HG03469 (cell line): ENCODE measurements around the gene ZNF664.

Experiments
- ATAC-seq: cut with Tn5 transposase; IDR thresholded peaks from one replicate; pipeline ENCODE4 v1.9.1; 2021; ENCODE audit warnings: mild to moderate bottlenecking, moderate library complexity, moderate number of reproducible peaks; ENCODE audit not compliant: unreplicated experiment

The ZNF664 gene

GRCh38 chr12:123987022-123987421, 14.0 kb downstream of the ZNF664 start:
- no peak for ATAC-seq

- ATAC-seq: no peak
Measured at GRCh38 chr12:123989168-123989567, 16.2 kb downstream of the ZNF664 start.

GRCh38 chr12:123989753-123990152, 16.7 kb downstream of the ZNF664 start:
- ATAC-seq: no peak

- no peak for ATAC-seq
Measured at GRCh38 chr12:123990511-123990910, 17.5 kb downstream of the ZNF664 start.

GRCh38 chr12:123991372-123991951, 18.4 kb downstream of the ZNF664 start:
- no peak for ATAC-seq

- ATAC-seq: no peak
Measured at GRCh38 chr12:123992118-123992825, 19.3 kb downstream of the ZNF664 start.

- no peak for ATAC-seq
Measured at GRCh38 chr12:123995023-123995748, 22.2 kb downstream of the ZNF664 start.

- ATAC-seq: no peak
Measured at GRCh38 chr12:123996581-123996980, 23.6 kb downstream of the ZNF664 start.

GRCh38 chr12:123997033-123997822, 24.2 kb downstream of the ZNF664 start:
- no peak for ATAC-seq

- ATAC-seq: no peak
Measured at GRCh38 chr12:123997908-123998307, 24.9 kb downstream of the ZNF664 start.

GRCh38 chr12:123998344-123998990, 25.5 kb downstream of the ZNF664 start:
- no peak for ATAC-seq

GRCh38 chr12:123998991-123999359, 26.0 kb downstream of the ZNF664 start:
- ATAC-seq: no peak

- no peak for ATAC-seq
Measured at GRCh38 chr12:124000111-124000510, 27.1 kb downstream of the ZNF664 start.

- ATAC-seq: no peak
Measured at GRCh38 chr12:124001343-124001742, 28.3 kb downstream of the ZNF664 start.

- ATAC-seq: no peak
Measured at GRCh38 chr12:124002021-124002644, 29.1 kb downstream of the ZNF664 start.

GRCh38 chr12:124002654-124003053, 29.6 kb downstream of the ZNF664 start:
- ATAC-seq: no peak

- no peak for ATAC-seq
Measured at GRCh38 chr12:124004233-124004875, 31.3 kb downstream of the ZNF664 start.

- ATAC-seq: no peak
Measured at GRCh38 chr12:124006085-124006845, 33.2 kb downstream of the ZNF664 start.
